Measurements from ENCODE around the gene PACRG.

DNA sequence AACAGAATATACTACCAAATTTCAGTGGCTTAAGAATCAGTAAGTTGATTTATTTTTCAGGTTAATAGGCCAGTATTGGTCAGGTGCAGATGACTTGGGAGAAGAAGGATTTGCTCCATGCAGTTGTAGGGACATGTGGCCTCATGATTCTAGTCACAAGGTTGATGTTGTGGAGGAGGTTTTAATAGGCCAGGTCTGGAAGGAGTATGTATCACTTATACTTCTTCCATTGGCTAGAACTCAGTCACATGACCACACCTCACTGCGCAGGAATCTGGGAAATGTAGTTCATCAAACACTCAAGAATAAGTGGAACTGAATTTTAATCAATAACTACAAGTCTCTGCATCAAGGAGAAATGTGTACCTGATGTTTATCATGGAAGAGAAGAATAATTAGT lies 405.2 kb downstream of the PACRG start:
- TF ChIP-seq PBX3 (IDR thresholded peaks at IDR 0.05; ENCODE audit: insufficient replicate concordance, low read depth, low read length) = no peak
- TF ChIP-seq MEF2B (IDR thresholded peaks at IDR 0.05; ENCODE audit: partially characterized antibody, poor library complexity, severe bottlenecking) = no peak
- TF ChIP-seq MEF2A (IDR thresholded peaks at IDR 0.05; ENCODE audit: insufficient read depth, low read depth, low read length) = no peak
- TF ChIP-seq POLR2AphosphoS5 (IDR thresholded peaks at IDR 0.05; ENCODE audit: low read length) = no peak
- TF ChIP-seq ZNF217 (IDR thresholded peaks at IDR 0.05) = no peak
- TF ChIP-seq, protein P1, sequence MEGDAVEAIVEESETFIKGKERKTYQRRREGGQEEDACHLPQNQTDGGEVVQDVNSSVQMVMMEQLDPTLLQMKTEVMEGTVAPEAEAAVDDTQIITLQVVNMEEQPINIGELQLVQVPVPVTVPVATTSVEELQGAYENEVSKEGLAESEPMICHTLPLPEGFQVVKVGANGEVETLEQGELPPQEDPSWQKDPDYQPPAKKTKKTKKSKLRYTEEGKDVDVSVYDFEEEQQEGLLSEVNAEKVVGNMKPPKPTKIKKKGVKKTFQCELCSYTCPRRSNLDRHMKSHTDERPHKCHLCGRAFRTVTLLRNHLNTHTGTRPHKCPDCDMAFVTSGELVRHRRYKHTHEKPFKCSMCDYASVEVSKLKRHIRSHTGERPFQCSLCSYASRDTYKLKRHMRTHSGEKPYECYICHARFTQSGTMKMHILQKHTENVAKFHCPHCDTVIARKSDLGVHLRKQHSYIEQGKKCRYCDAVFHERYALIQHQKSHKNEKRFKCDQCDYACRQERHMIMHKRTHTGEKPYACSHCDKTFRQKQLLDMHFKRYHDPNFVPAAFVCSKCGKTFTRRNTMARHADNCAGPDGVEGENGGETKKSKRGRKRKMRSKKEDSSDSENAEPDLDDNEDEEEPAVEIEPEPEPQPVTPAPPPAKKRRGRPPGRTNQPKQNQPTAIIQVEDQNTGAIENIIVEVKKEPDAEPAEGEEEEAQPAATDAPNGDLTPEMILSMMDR (IDR thresholded peaks at IDR 0.05 in 2 of 3, conservative IDR thresholded peaks at IDR 0.05 in 1 of 3; ENCODE audit: control insufficient read depth in 2 of 3, extremely low read depth in 1 of 3, insufficient read depth in 1 of 3, low read depth in 3 of 3, low read length in 3 of 3) = no peak
- TF ChIP-seq SPI1 (IDR thresholded peaks at IDR 0.05; ENCODE audit: borderline replicate concordance, insufficient read depth, low read depth, low read length) = no peak
- TF ChIP-seq MYC (IDR thresholded peaks at IDR 0.05; ENCODE audit: insufficient read depth, insufficient read length, insufficient replicate concordance, low read length, severe bottlenecking) = no peak
